RPMI7951 (cell line): ENCODE results near the gene C15orf39. TPM values are rescaled to one million over a fixed set of nuclear protein-coding genes. Genes with fewer than 3 reads are reported as not detected.
"Not testable (repeated sequence)": the region's sequence is repeated elsewhere in the genome, so short reads cannot be mapped to it uniquely, and the experiment has no call there.

Experiments used
- DNase-seq: peaks from one replicate; pipeline ENCODE4 v3.0.0-alpha.2; 2012; ENCODE audit warnings: low read depth
- total RNA-seq: library from RNA; depleted of rRNA; stranded (reverse); fragments of >200 nt; shearing (Covaris generic); gene quantifications from 2 replicates; pipeline ENCODE4 v1.2.3, GENCODE V29; 2014

Gene C15orf39
- total RNA-seq, 1 experiment from 2014 or later = 10.0 TPM

DNA sequence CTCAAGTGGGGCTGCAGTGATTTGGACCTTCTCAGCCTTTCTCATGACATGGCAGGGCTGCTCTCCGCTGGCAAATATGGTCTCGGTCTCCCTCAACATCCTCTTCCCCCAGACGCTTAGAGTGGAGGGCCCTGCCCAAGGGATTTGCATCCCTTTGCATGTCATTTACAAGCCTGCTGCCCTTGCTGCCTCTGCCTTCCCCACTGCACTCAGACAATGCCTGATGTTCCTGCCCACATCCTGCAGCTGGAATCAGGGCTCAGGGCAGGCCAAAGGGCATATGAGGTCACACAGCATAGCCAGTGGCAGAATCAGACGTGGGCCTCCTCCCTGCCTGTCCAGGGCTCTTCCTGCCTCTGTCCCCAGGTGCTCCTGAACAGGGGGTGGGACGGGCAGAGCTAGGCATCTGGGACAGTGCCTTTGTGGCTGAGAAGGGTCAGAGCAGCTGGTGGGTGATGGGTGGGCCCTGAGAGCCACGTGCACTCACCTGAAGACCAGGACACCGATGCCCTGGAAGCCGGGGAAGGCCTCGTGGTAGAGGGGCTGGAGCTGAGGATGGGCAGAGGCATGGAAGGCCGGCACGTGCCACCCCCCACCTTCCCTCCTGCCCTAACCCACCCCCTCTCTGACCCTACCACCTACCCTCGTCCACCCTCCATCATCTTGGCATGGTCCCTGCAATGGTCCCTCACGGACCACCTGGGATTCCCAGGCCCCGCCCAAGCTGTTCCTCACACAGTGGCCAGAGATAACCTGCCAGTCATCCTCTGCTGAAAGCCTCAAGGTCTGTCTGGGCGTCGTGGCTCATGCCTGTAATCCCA is 29.1 kb downstream of the C15orf39 start:
- no peak for DNase-seq

DNA sequence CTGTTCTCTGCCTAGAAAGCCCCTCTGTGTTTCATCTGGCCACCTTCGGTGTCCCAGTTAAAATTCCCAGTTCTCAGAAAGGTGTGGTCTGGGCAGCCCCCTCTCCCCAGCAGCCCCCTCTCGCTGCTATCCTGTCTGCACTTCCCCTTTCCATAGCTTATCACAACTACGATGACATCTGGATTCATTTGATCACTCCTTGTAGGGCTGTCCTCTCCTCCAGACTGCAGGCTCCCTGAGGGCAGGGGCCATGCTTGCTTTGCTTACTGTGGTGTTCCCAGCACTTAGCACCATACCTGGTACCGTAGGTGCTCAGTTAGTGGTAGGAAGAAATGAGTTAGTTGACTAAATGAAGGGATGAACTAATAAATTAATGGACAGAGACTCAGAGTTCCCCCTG is 30.2 kb downstream of the C15orf39 start:
- no peak for DNase-seq

DNA sequence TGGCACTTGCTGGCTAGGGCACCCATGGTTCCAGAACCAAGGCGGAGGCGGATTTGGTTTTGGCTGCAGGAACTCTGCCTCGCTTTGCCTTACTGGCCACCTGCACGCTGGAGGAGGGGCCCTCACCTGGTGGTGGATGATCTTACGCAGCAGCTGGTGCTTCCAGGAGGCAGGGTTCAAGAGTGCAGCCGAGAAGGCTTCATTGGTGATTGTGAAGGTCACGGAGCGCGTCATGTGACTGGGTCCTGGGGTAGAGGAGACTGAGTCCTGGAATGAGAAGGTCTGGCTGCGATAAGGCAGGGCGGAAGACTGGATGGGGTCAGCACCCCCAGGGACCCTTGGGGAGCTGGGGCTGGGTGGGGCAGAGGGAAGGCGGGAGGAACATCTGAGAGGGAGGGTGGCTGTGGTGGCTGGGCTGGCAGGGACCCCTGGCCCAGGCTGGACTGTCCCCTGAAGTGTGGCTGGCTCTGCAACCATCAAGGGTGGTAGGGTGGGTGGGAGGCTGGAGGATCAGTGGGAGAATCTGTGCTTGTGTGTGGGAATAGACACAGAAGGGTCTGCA is 30.7 kb downstream of the C15orf39 start:
- no peak for DNase-seq

DNA sequence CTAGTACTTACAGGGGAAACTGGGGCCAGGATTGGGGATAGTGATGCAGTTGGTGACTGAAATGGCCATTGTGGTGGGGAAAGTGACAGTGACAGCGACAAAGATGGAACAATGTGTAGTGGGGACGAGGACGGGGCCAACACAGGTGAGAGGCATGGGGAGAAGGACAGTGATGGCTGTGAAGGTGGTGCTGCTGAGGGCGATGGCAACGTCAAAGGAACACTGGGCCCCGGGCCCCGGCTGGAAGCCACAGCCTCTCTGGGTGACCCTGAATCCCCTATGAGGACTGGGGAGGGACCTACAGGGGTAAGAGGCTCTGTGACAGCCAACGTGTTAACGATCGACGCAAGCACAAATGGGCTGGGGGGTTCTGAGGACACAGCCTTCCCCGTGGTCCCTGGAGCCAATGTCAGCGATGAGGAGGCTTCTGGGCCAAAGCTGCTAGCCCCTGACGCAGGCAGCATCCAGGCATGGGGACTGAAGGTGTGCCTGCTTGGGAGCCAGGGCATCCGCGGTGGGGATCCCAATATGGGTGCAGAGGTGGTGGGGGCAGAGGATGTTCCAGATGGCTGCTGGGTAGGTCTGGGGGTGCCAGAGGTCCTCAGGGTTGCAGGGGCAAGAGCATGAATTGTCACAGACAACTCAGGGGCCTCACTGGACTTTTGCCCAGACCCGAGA is 31.3 kb downstream of the C15orf39 start:
- DNase-seq = no peak

DNA sequence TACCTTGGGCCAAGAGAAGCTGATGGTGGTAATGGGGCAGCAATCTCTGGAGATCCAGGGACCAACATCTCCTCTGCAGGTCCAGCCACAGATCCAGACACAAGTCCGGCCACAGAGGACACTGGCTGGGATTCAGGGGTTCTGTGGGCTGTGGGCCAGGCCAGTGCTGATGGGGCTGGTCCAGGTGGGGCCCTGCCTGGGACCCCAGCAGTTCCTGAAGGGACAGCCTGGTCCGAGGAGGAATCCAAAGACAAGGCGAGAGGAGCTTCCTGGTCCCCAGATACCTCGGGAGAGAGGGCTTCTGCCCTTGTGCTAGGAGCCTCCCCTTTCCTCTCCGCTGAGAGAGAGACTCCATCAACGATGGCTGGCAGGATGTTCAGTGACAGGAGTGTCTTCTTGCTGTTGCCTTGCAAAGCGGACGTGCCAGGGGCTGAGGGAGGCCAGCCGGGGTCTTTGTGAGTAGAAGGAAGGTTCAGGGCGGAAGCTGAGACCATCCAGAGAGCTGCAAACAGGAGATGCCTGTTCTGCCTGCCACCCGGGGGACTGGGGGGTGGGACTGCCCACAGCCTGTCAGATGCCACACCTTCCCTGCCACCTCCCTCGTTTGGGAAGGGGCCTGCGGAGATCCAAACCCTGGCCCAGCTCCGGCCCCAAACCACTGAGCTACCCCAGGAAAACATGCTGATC is 32.0 kb downstream of the C15orf39 start:
- DNase-seq = no peak

DNA sequence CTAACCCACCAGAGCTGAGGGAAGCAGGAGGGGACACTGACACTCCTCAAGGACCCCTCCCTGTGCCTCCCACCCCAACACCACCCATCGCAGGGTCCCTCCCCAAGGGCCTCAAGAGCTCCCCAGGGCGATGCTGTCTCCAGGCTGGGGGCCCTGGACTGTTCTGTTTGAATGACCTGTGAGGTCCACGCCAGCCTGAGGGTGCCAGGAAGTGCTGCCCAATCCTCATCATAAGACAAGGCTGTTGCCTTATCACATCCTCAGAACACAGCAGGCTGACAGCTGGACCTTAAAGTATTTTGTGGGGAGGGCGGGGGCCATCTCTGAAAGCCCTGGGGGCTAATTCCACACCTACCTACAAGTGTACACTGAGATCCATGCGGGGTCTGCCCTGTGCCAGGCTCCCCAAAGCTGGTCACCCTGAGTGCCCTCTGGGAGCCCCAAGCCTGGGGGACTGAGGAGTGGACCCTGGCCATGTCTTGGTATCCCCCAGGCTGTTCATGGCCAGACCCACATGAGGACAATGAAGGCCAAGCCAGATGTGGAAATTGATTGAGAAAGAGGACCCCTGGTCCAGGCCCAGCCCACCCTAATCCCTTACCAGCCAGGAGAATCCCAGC is 32.6 kb downstream of the C15orf39 start:
- DNase-seq = no peak

DNA sequence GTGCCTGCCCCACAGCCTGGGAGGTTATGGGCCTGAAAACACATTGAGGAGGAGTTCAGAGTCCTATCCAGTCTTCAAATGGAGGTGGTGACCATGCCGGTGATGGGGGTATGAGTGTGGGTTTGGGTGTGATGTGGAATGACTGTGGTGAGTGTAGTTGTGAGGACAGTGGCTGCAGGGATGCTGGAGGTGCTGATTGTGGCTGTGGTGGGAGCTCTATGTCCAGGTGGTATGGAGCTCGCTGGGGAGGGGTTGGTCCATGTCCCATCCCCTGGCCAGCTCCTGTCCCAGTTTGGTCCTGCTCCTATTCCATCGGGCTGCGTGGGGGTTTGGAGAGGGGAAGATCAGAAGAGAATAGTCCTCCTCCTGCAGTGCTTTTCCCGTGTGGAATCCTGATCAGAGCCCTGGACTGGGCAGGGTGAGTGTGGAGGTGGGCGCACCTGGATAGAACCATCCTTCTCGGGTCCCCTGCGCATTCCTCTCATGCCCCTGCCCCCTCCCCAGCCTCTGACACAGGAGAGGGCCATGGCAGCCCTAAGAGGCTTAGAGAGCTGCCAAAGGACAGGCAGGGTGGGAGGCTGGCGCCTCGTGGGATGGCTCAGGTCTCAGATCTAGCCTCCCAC is 33.5 kb downstream of the C15orf39 start:
- no peak for DNase-seq

DNA sequence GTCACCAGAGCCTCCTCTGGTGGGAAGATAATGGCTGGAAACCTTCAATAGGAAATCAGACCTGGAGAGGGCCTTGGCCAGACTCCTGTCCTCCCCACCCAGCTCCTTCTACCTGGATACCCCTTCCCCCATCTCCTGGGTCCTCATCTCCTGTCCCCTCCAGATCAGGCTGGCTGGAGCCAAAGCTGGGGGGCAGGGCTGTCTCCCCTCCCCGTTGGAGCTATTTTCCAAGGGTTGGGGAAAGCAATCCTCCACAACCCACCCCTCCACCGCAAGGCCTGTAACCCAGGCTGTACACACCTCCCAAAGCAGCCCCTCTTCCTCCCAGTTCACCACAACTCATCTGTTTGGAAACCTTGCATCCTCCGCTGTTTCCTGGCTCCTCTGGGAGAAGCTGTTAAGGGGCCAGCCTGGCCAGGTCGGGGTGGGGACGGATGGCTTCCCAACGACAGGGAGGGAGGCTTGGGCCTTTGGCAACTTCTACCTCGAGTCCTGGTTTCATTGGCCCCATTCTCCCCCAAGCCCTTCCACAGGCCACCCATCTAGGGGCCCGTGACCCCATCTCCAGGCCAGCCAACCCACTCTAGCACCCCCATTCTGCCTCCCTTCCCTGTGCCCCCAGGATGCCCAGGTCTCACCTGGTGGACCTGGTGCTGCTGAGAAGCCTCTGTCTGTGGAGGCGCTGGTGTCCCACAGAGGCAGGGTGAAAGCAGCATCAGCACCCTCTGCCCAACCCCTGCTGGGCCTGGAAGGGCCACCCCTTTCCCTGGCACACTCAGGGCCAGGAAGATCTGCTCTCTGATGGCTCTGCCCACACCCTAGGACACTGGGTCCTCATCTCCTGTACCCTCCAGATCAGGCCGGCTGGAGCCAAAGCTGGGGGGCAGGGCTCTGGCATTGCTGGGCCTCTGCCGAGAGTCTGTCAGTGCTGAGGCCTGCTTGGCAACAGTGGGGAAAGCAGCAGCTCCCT is 34.4 kb downstream of the C15orf39 start:
- no peak for DNase-seq

DNA sequence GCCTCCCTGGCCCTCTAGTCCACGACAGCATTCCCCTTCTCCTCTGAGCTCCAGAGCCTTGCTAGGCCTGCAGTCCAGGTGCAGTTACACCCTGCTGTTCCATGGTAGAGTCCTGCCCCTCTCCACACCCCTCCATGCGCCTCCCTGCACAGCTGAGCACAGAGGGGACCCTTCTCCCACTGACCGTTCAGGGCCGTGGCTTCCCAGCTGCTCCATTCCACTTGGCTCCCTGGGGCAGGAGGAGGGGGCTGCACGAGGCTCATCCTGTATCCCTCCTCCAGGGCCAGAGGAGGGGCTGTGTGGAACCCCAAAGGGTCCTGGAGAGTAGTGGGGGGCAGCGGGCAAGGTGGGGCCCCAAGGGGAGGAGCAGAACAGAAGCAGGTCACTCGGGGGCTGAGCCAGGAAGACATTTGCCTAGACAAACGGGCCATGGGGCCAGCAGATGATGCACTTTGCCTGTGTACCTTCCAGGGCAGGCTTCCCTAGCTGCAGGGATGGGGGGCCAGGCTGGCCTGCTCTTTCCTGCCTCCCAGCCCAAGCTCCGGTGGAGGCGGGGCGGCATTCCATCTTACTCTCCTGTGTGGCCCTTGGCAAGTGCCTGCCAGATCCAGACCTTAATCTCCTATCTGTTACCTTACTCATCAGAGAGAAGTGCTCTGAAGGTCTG is 35.8 kb downstream of the C15orf39 start:
- DNase-seq = no peak

DNA sequence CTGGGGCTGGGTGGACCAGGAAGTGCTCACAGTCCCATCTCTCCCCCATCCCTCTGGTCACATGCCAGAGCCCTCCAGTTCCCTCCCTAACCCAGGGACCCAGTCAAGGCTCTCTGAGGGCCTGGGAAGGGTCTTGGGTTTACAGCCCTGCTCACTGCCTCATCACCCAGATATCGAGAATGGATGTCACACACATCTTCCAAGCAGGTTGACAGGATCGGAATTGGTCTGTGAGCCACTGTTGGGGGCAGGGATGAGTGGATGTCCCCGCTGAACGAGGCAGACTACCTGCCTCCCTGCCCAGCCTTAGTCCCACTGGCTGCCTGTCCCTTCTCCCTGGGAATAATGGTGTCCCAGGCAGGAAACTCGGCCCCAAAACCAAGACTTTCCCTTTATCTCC is 36.5 kb downstream of the C15orf39 start:
- no peak for DNase-seq

DNA sequence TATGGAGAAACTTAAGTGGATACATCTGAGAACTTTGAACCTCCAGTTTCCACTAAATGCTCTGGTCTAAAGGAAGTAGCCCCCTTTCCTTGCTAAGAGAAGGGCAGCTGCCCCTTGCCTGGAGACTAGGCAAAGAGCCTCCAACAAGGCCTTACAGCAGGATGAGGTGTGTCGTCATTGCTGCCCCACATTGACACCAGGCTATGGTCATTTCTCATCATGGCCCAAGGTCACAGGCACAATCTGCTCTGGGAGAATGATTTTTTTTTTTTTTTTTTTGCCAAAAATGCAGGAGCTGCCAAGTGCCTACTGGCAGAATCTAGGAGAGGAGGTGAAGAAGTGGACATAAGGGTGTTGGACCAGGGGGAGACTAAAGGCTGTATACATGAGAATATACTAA is 44.1 kb downstream of the C15orf39 start:
- not testable (repeated sequence) for DNase-seq

DNA sequence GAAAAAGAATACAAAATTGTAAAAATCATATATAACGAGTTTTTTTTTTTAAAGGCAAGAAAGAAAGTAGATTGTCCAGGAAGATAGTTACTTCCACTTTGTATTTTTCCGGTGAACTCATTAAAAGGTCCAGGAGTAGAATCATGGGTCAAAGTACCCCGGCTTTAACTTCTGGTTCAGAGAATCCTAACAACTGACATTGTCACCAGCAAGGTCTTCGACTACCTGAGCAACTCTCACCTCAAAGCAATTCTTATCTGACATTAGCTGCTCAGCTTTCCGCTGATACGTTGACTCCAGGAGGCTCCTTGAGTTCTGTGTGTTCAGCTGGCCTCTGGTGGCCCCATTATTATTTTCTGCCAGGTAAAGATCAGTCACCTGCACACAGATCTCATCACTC is 47.3 kb downstream of the C15orf39 start:
- DNase-seq = not testable (repeated sequence)

DNA sequence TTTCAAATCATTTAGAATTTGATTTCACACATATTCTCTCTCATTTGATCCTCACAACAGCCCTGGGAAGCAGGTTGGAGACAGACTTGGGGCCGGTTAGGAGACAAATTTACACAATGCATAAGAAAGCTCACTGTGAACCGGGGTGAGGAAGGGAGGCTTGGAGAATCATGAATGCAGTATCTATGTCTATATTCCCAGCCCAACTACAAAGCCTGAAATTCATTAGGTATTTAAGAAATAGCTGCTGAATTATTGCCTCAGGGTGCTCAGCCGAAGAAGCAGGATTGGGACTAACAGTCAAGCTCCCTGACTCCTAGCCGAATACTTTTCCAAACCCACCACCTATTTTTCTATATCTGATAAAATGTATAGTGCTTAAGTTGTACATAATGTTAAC is 48.0 kb downstream of the C15orf39 start:
- no peak for DNase-seq

DNA sequence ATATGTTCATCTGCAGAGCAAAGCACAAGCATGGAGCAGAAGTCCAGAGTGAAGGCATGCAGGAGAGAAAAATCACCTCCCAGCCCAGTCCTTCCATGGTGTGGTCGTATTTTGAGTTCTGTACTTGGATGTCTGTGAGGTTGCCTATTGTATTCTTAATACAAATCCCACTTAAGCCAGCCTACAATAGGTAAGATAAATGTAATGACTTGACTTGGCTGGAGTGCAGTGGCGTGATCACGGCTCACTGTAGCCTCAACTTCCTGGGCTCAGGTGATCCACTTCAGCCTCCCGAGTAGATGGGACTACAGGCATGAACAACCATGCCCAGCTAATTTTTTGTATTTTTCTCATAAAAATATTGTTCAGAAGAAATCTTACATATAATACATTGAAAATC is 49.7 kb downstream of the C15orf39 start:
- not testable (repeated sequence) for DNase-seq

DNA sequence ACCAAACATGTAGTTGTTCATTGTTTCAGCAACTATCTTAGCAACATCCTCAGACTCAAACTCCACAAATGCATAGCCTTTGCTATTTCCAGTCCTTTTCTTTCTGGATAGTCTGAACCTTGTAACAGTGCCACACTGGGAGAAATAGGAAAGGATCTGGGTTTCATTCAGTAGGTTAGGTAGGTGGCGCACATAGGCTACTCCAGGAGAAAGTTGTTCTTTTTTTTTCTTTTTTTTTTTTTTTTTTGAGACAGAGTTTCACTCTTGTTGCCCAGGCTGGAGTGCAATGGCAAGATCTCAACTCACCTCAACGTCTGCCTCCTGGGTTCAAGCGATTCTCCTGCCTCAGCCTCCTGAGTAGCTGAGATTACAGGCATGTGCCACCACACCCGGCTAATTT is 50.6 kb downstream of the C15orf39 start:
- DNase-seq = not testable (repeated sequence)

DNA sequence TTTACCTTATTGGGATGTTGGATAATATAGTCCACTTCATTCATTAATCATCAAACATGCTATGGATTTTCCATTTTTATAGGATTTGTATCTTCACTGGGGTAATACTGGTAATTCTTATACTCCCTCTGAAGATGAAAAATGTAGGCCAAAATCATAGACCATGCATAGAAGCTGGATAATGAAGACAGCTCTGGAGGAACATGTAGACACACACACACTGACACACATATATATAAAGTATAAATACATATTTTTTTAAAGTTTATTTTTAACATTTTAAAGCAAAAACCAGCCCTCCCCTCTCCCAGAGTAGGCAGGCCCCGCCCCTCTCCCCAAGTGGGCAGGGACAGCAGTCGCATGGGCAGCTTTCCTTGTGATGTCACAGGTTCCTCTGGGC is 56.4 kb downstream of the C15orf39 start, which contains the start of gene GOLGA6C:
TSS of gene GOLGA6C (plus strand) at position 301 of the 400 bp plus-strand sequence. CDS start 265 bp downstream, outside the sequence.
- not testable (repeated sequence) for DNase-seq

DNA sequence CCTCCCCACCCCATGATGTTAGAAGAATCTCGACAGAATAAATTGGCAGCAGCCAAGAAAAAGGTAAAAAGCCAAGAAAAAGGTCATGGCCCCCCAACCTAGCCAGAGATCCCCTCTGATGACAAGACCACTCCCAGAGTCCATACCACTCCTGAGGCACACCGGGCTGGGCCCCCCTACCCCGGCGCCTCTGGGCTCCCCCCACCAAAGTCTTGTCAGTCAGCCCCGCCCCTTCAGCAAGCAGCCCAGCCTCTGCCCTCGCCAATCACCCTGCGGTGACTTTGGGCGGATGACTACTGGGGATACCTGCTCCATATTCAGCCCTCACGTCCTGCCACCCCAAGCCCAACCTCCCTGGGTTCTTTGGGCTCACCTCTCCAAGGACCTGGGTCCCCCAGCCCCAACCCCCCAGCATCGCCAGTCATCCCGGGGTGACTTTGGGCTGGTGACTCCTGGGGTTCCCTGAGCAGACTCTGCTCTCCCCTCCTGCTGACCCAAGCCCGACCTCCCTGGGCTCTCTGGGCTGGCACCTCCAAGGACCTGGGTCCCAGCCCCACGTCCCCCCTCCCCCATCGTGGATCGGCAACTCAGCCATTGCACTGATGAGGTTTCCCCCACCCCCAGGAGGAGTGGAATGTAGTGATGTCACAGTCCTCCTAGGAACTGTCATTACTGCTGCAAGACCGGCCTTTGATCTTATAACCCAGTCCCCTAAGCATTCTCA is 57.1 kb downstream of the C15orf39 start:
- DNase-seq = not testable (repeated sequence)

DNA sequence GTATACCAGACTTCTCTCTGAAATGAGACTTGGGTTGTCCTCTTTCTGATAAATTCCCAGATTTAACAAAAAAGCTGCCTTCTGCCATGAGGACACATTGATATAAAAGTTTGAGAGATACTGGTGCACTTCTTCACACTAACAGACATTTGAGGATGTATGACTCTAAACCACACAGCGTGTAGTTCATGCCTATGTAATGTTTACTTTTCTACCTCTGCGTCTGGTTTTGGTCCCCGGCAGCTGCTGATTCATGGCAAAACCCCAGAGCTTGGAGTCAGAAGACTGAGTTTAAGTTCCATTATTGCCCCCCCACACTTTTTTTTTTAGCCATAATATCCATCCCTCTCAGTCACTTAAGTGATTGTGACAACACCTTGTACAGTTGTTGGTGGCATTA is 58.2 kb downstream of the C15orf39 start:
- not testable (repeated sequence) for DNase-seq
